Germinal center (tissue), 1 donor: ENCODE data around the gene MAN1C1.

Experiments used
- DNase-seq: peaks from one replicate; pipeline ENCODE4 v3.0.0; 2012; ENCODE audit warnings: mixed read lengths, low spot score

MAN1C1 gene

GRCh38 chr1:25765136-25765922 lies 148.7 kb downstream of the MAN1C1 start:
- no peak for DNase-seq

DNA sequence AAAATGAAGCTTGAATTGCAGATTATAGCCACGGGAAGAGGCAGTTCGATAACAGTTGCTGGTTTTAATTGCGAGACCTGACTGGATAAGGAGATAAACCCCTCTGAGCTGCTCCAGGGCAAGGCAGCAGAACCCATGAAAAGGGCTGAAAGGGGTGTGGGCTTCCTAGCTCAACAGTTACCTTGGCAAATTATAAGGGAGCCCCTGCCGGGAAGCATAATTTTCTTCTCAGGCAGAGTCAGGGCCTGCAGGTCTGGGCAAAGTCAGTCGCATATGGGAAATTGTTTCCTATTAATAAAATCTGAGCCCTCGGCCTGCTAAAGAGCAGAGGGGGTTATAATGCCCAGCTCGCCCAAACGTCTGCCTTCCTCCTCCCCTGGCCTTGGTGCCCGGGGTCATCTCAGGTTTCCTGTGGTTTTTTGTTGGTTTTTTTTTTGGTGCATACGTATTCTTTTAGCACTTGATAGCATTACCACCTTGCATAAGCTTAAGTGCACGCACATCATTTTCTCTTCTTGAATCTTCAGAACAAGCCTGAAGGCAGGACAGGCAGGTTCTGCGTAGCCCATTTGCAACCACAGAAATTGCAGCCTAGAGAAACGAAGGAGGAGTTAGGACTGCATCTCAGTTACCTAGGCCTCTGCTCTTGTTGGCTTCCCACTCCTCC lies 149.5 kb downstream of the MAN1C1 start:
- DNase-seq = no peak

DNA sequence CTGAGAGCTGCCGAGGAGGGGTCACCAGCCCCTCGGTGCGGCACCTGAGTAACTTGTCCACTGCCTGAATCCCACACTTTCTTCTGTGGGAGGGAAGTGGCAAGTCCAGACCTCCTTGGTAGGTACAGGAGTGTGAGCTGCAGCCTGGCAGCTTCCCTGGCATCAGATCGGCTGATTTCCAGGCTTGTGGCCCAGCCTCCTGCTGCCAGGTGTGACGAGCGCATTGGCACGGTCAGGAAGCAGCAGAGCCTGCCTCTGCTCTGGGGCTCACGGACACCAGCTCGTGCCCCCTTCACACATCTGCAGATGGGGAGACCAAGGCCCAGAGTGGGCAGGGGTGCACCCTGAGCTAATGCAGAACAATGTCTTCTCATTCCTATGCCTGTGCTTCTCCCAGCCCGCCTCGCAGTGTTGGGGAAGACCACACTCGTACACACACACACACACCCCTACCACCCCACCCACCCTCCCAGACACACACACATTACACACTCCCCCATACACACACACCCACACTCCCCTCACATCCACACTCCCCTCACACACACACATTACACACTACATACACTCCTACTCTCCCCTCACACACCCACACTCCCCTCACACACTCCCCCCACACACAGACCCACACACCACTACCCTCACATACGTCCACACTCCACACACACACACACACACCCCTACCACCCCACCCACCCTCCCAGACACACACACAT lies 150.3 kb downstream of the MAN1C1 start:
- no peak for DNase-seq

DNA sequence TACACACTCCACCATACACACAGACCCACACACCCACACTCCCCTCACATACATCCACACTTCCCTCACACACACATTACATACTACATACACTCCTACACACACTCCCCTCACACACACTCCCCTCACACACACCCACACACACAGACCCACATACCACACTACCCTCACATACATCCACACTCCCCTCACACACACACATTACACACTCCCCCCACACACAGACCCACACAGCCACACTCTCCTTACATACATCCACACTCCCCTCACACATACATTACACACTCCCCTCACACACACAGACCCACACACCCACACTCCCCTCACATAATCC lies 150.8 kb downstream of the MAN1C1 start:
- DNase-seq = no peak

GRCh38 chr1:25768999-25769398 lies 152.4 kb downstream of the MAN1C1 start:
- no peak for DNase-seq

- no peak for DNase-seq
These were observed 153.2 kb downstream of the MAN1C1 start for GRCh38 chr1:25769625-25770383.

DNA sequence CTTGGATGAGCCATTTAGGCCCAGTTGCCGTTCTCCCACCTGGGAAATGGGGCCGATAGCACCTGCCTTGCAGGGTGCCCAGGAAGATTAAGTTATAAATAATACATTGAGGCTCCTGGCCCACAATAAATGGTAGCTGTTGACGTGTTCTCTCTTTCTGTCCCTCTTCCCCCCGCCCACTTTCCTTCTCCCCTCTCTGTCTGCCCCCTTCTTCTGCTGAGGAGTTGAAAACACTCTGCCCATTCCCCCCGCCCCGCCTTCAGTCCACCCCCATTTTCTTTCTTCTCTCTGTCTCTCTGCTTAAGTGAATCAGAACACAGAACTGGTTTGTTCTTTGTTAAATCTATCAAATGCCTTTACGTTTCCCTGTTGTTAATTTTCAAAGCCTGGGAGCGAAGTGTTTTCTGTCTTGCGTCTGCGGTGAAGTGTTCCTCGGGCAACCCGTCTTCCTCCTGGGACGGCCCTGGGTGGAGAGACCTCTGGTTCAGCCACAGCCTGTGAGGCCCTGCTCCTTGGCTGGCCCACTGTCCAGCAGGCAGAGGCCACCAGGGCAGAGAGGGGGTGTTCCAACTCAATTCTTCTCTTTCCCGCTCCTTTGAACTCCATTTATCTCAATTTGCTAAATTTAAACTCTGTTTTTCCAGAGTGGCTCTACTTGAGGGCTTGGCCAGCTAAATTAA lies 154.1 kb downstream of the MAN1C1 start:
- DNase-seq = no peak

GRCh38 chr1:25771221-25772114 lies 154.9 kb downstream of the MAN1C1 start:
- no peak for DNase-seq

GRCh38 chr1:25772164-25772563 lies 155.6 kb downstream of the MAN1C1 start:
- DNase-seq = no peak

DNA sequence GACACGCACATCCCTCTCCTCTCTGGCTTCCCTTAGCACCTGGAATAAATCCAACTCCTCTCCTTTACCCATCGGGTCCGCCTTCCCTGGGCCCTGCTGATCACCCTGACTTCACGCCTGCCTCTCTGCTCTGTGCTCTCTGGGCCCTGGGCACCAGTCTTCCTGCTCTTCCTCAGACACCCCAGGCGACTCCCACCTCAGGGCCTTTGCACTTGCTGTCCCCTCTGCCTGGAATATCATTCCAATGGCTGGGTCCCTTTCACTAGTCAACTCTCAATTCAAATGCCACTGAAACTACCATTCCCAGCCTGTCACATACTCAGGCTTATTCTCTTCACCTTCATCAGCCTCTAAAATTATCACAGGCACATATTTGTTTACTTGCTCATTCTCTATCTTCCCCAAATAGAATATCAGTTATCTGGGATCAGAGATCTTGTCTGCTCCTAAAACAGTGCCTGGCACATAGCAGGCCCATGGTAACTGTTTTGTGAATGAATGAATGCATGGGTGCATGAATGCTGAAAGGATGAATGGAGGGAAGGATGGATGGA lies 156.2 kb downstream of the MAN1C1 start:
- no peak for DNase-seq

- no peak for DNase-seq
These were observed 157.0 kb downstream of the MAN1C1 start for GRCh38 chr1:25773441-25774125.

DNA sequence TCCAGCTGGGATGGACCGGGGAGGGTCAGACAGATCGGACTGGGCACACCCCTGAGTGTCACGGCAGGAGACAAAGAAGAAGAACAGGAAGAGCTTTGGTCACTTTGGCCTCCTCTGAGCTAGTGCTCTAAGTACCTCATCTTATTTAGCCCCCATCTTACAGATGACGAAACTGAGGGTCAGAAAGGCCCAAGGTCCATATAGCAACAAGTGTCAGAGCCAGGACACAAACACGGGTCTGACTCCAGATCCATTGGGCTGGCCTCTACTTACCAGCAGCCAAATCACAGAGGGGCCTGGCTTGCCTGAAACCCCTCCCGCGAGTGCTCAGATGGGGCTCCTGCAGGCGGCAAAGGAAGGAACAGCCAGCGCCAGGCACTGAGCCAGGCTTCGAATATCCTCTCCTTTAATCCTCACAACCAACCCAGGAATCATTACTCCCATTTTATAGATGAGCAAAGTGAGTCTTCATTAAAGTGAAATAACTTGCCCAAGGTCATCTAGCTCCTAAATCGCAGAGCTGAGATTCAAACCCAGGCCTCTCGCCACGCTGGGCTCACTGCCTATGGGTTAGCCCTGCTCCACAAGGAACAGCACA lies 157.7 kb downstream of the MAN1C1 start:
- DNase-seq = no peak

DNA sequence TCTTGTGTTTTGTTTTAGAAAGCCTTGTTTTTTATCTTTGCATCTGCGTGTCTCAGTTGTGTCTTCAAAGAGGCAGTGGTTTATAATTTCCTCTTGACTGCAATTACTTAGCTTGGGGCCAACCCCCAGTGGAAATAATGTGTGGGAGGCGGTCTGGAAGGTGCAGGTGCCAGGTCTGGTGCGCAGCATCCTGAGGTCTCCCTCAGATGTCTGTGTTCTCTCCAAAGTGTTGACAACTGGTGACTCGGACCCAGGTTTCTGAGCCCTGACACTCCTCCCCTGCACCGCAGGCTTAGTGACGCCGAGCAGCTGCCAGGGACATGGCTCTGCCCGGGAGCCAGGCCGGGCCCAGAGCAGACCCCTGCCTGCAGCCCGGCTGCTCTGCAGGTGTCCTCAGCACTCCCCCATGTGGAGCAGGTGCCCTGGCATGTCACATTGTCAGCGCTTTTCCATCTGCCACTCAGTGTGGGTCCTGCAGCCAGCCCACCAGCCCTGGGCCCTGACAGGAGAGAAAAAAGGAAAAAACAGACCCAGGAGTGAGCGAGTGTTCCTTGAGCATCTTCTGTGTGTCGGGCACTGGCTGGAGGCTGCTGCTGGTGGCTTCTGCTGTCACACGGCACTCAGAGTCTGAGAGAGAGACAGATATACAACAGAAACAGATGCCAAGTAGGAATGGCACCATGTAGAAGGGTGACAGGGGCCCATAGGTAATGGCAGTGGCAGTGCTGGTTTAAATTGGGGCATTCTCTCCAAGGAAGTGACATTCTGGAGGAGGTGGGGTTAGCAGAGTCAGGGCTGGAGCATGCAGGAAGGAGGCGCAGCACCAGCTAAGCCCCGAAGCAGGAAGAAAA lies 158.6 kb downstream of the MAN1C1 start:
- peak; percentile 46 for DNase-seq

- no peak for DNase-seq
These were observed 162.8 kb downstream of the MAN1C1 start for GRCh38 chr1:25779388-25779787.

- no peak for DNase-seq
These were observed 163.3 kb downstream of the MAN1C1 start for GRCh38 chr1:25779894-25780293.

GRCh38 chr1:25780318-25781129 lies 163.9 kb downstream of the MAN1C1 start:
- no peak for DNase-seq

GRCh38 chr1:25781130-25781433 lies 164.5 kb downstream of the MAN1C1 start:
- DNase-seq = no peak
